Endothelial cell of umbilical vein (primary cell): Measurements from ENCODE around the gene SETBP1. TPM values are rescaled to one million over a fixed set of nuclear protein-coding genes. Genes with fewer than 3 reads are reported as not detected.

Experiments
- BruUV-seq: library from RNA; stranded (reverse); fragments of 400-500 nt; replicated peaks from 2 replicates; lab custom pipeline; 2021; lab: Mats Ljungman, UMichigan
- CTCF ChIA-PET: fragments of 300-600, 350-600 bp; sonication (Branson Sonifier 250); formaldehyde crosslinking; loops from one replicate; lab custom pipeline; 2021; ENCODE audit warnings: antibody characterized with exemption, inconsistent platforms; lab: Charles Lee
- POLR2A ChIA-PET: fragments of 300-600, 350-600 bp; sonication (Branson Sonifier 250); formaldehyde crosslinking; loops from one replicate; lab custom pipeline; 2021; ENCODE audit warnings: antibody characterized with exemption, inconsistent platforms; lab: Charles Lee
- DNase-seq: peaks from one replicate; pipeline ENCODE4 v3.0.0-alpha.2; 2011; ENCODE audit warnings: low read depth, low spot score
- FAIRE-seq: peaks from 2 replicates; lab custom pipeline; 2011; peaks lifted over from hg19 to GRCh38; lab: Jason Lieb, UNC
- H2AFZ ChIP-seq: 2 replicates; pipeline ENCODE4 v1.6.0; 2012; ENCODE audit warnings: low read depth, low read length, control low read depth, inconsistent platforms
- H3K27ac ChIP-seq: 2 replicates; pipeline ENCODE4 v1.5.1; 2011; ENCODE audit warnings: low read depth, mild to moderate bottlenecking, control low read depth, low read length, moderate library complexity; ENCODE audit not compliant: insufficient read depth
- H3K27me3 ChIP-seq, 2 experiments: 2 replicates each; pipeline versions ENCODE4 v1.6.0 to v1.6.1; 2011; ENCODE audit warnings: low read length in 2 of 2, mixed read lengths in 1 of 2; ENCODE audit not compliant: control insufficient read depth in 2 of 2, insufficient read depth in 2 of 2
- H3K36me3 ChIP-seq, 2 experiments: 2 replicates in 1 of 2; 3 replicates in 1 of 2; pipeline ENCODE4 v1.5.1; 2011; ENCODE audit warnings: low read length in 2 of 2, mild to moderate bottlenecking in 1 of 2, moderate library complexity in 1 of 2; ENCODE audit not compliant: control insufficient read depth in 2 of 2, insufficient read depth in 2 of 2; ENCODE audit errors: extremely low read depth in 1 of 2
- H3K4me1 ChIP-seq: 3 replicates; pipeline ENCODE4 v1.5.1; 2011; ENCODE audit warnings: mild to moderate bottlenecking, low read length; ENCODE audit not compliant: control insufficient read depth, insufficient read depth; ENCODE audit errors: extremely low read depth
- H3K4me2 ChIP-seq: 2 replicates; pipeline ENCODE4 v1.6.1; 2011; ENCODE audit warnings: low read length, control low read depth, mixed read lengths; ENCODE audit not compliant: insufficient read depth
- H3K4me3 ChIP-seq, 3 experiments: fragments of 200-600 bp in 1 of 3; sonication (generic), shearing (Covaris generic) in 1 of 3; replicated peaks in 1 of 3; 2 replicates each; pipeline ENCODE4 v1.5.1; 2011 to 2016; ENCODE audit warnings: control low read depth in 3 of 3, low read length in 3 of 3, mild to moderate bottlenecking in 2 of 3, inconsistent platforms in 1 of 3, low read depth in 1 of 3, moderate library complexity in 1 of 3; ENCODE audit not compliant: insufficient read depth in 1 of 3
- H3K79me2 ChIP-seq: 2 replicates; pipeline ENCODE4 v1.6.0; 2012; ENCODE audit warnings: low read length, inconsistent platforms; ENCODE audit not compliant: control insufficient read depth, insufficient read depth
- H3K9ac ChIP-seq: replicated peaks from 2 replicates; pipeline ENCODE3; 2011; ENCODE audit warnings: low read length, control low read depth; ENCODE audit not compliant: insufficient read depth; ENCODE audit errors: extremely low read depth
- H3K9me1 ChIP-seq: replicated peaks from 3 replicates; pipeline ENCODE4 v1.6.0; 2011; ENCODE audit warnings: mild to moderate bottlenecking, low read length; ENCODE audit not compliant: control insufficient read depth, insufficient read depth; ENCODE audit errors: extremely low read depth
- H3K9me3 ChIP-seq: replicated peaks from 2 replicates; pipeline ENCODE4 v1.5.1; 2012; ENCODE audit warnings: low read length, inconsistent platforms; ENCODE audit not compliant: control insufficient read depth, insufficient read depth
- H4K20me1 ChIP-seq: replicated peaks from 2 replicates; pipeline ENCODE3; 2011; ENCODE audit warnings: mild to moderate bottlenecking, low read length; ENCODE audit not compliant: control insufficient read depth, insufficient read depth; ENCODE audit errors: extremely low read depth
- EZH2 ChIP-seq: IDR thresholded peaks from 2 replicates; pipeline ENCODE4 v1.6.1; 2012; ENCODE audit warnings: borderline replicate concordance, low read depth, mild to moderate bottlenecking, moderate library complexity, low read length, inconsistent platforms; ENCODE audit not compliant: severe bottlenecking
- FOS ChIP-seq: IDR thresholded peaks from 2 replicates; pipeline ENCODE4 v1.6.1; 2011; ENCODE audit warnings: mild to moderate bottlenecking, low read length, moderate library complexity, borderline replicate concordance; ENCODE audit not compliant: insufficient read depth
- GATA2 ChIP-seq: IDR thresholded peaks from 2 replicates; pipeline ENCODE4 v1.7.0; 2011; ENCODE audit warnings: low read depth, mild to moderate bottlenecking, moderate library complexity, mixed read lengths, low read length; ENCODE audit not compliant: insufficient read length, insufficient read depth
- JUN ChIP-seq: IDR thresholded peaks from 2 replicates; pipeline ENCODE4 v1.6.1; 2011; ENCODE audit warnings: borderline replicate concordance, low read depth; ENCODE audit not compliant: insufficient read length, insufficient read depth
- MYC ChIP-seq: IDR thresholded peaks from one replicate; pipeline ENCODE4 v1.6.1; 2011; ENCODE audit warnings: mild to moderate bottlenecking, low read depth, low read length
- POLR2A ChIP-seq: IDR thresholded peaks from 2 replicates; pipeline ENCODE4 v1.6.1; 2012; ENCODE audit warnings: low read depth, mild to moderate bottlenecking, control low read depth, low read length
- POLR2AphosphoS5 ChIP-seq: IDR thresholded peaks from 2 replicates; pipeline ENCODE4 v1.6.1; 2012; ENCODE audit warnings: low read depth, mild to moderate bottlenecking, control low read depth, low read length, moderate library complexity; ENCODE audit not compliant: insufficient read depth
- dilution Hi-C: fragments of 300-500 bp; cut with MboI; formaldehyde crosslinking; loops from one replicate; pipeline ENCODE4 v1.15.0; 2019; ENCODE audit warnings: low sequenced_read_pairs; ENCODE audit not compliant: extremely low pct_ligation_motif_present
- intact Hi-C: fragments of 100-400 bp; cut with micrococcal nuclease; formaldehyde crosslinking; loops from one replicate; pipeline ENCODE4 v1.10.0; 2022
- polyA plus RNA-seq, 4 experiments: library from polyadenylated mRNA; depleted of rRNA in 3 of 4; stranded (reverse) in 3 of 4; unstranded in 1 of 4; fragments of >200 nt; gene quantifications; 2 replicates each; pipeline versions ENCODE4 v1.2.1 to v1.2.3, GENCODE V29; 2011 to 2012; ENCODE audit warnings: missing spikeins in 1 of 4
- total RNA-seq: library from RNA; stranded (reverse); gene quantifications from 2 replicates; pipeline ENCODE4 v1.2.3, GENCODE V29; 2021
- TF ChIP-seq, protein P1 (sequence below), 2 donors: IDR thresholded peaks; 1 replicate in 1 of 2; 2 replicates in 1 of 2; pipeline ENCODE4 v1.5.1; 2011; ENCODE audit warnings: low read length in 2 of 2, mild to moderate bottlenecking in 2 of 2, moderate library complexity in 2 of 2, control low read depth in 1 of 2, inconsistent platforms in 1 of 2, low read depth in 1 of 2; ENCODE audit not compliant: insufficient read depth in 1 of 2; ENCODE audit errors: extremely low read depth in 1 of 2
- TF ChIP-seq, protein P2 (sequence below): IDR thresholded peaks from 2 replicates; pipeline ENCODE4 v1.6.1; 2011; ENCODE audit not compliant: insufficient read depth, insufficient read length

The SETBP1 gene
- total and polyA plus RNA-seq, 2 donors (not counting 3 experiments of a cell fraction or from before 2014, with no cell fraction given), result 0.76 to 3.1 TPM

DNA sequence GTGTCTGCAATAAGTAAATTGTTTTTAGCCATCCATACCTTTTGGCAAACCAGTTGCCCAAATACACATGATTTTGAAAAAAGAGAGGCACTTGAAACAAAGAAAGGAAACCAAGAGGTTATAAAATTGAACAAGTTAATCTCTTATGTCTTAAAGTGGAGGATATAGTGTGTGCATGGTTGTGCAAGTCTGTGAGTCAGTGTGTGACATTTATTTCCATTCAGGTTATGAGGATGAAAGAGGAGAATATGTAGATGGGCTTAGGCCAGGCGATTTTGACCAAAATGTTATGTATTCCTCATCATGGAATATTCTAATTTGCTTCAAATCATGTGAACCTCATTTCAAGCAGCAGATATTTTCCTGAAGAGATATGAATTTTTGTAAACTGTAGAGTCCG lies 123.3 kb downstream of the SETBP1 start:
- Histone ChIP-seq H3K4me1 (no peaks in the 10 kb centered on the region), H3K27ac (no peak overlapping the region), H3K36me3 (no peaks in the 10 kb centered on the region), H3K9me3 (no peaks in the 10 kb centered on the region), H3K79me2 (no peaks in the 10 kb centered on the region), H4K20me1 (no peaks in the 10 kb centered on the region), H3K4me3 (no peak overlapping the region), H3K4me2 (no peak overlapping the region), H3K9ac (no peak overlapping the region), H3K27me3 (no peaks in the 10 kb centered on the region), H2AFZ (no peak overlapping the region), H3K9me1 (no peaks in the 10 kb centered on the region)
- no TSS peak for BruUV-seq
- dilution Hi-C loops, result no loop called here
- no peak for TF ChIP-seq GATA2
- no peak for TF ChIP-seq FOS
- no peak for TF ChIP-seq EZH2
- TF ChIP-seq MYC, result no peak
- TF ChIP-seq, protein P1, sequence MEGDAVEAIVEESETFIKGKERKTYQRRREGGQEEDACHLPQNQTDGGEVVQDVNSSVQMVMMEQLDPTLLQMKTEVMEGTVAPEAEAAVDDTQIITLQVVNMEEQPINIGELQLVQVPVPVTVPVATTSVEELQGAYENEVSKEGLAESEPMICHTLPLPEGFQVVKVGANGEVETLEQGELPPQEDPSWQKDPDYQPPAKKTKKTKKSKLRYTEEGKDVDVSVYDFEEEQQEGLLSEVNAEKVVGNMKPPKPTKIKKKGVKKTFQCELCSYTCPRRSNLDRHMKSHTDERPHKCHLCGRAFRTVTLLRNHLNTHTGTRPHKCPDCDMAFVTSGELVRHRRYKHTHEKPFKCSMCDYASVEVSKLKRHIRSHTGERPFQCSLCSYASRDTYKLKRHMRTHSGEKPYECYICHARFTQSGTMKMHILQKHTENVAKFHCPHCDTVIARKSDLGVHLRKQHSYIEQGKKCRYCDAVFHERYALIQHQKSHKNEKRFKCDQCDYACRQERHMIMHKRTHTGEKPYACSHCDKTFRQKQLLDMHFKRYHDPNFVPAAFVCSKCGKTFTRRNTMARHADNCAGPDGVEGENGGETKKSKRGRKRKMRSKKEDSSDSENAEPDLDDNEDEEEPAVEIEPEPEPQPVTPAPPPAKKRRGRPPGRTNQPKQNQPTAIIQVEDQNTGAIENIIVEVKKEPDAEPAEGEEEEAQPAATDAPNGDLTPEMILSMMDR (IDR thresholded peaks at IDR 0.05; ENCODE audit: extremely low read depth in 1 of 2, insufficient read depth in 1 of 2, low read depth in 1 of 2, low read length in 2 of 2), result no peak
- intact Hi-C loops, result no loop called here
- POLR2A ChIA-PET, result no interaction called here
- FAIRE-seq, result no peak
- DNase-seq, result no peak
- CTCF ChIA-PET, result interaction anchor here (0.6 kb wide), 1 partner anchor 587 kb away, joined by 3 read pairs; no protein-coding TSS in a partner anchor

DNA sequence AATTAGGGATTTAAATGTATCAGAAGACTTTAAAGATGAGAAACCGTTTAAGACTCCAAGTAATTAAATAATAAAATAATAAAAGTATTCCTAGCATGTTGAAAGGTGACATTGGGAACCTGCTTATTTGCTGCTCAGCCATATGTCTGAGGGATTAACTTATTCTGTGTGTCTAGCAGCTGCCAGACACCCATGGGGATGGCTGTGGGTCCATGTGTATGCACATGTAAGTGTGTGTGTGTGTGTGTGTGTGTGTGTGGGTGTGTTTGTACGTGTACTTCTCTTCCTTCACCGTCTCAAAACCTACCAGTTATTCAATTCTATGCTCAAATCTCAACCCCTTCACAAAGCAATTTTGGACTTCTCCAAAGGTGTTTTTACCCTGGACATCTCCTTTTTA lies 124.5 kb downstream of the SETBP1 start:
- no peaks in the 10 kb centered on the region for H3K9me3 ChIP-seq
- no peak overlapping the region for H3K4me2 ChIP-seq
- dilution Hi-C loops (no loop called here), intact Hi-C loops (no loop called here)
- H4K20me1 ChIP-seq, result no peaks in the 10 kb centered on the region
- H2AFZ ChIP-seq, result no peak overlapping the region
- H3K9ac ChIP-seq, result no peak overlapping the region
- no peaks in the 10 kb centered on the region for H3K9me1 ChIP-seq
- FAIRE-seq (no peak), DNase-seq (no peak)
- H3K27ac ChIP-seq, result no peak overlapping the region
- H3K79me2 ChIP-seq, result no peaks in the 10 kb centered on the region
- no TSS peak for BruUV-seq
- H3K27me3 ChIP-seq, result no peaks in the 10 kb centered on the region
- H3K36me3 ChIP-seq, result no peaks in the 10 kb centered on the region
- H3K4me1 ChIP-seq, result no peaks in the 10 kb centered on the region
- TF ChIP-seq POLR2A, result no peak
- TF ChIP-seq POLR2AphosphoS5, result no peak
- TF ChIP-seq, protein P1 (IDR thresholded peaks at IDR 0.05; ENCODE audit: extremely low read depth in 1 of 2, insufficient read depth in 1 of 2, low read depth in 1 of 2, low read length in 2 of 2), result no peak
- TF ChIP-seq, protein P2, sequence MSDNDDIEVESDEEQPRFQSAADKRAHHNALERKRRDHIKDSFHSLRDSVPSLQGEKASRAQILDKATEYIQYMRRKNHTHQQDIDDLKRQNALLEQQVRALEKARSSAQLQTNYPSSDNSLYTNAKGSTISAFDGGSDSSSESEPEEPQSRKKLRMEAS, result no peak
- no peak for TF ChIP-seq JUN
- no peak for TF ChIP-seq EZH2
- no peak for TF ChIP-seq MYC
- no peak for TF ChIP-seq GATA2
- POLR2A ChIA-PET, result no interaction called here
- CTCF ChIA-PET, result no interaction called here
- no peak overlapping the region for H3K4me3 ChIP-seq
